ENCODE measurements around the gene FXN.

DNA sequence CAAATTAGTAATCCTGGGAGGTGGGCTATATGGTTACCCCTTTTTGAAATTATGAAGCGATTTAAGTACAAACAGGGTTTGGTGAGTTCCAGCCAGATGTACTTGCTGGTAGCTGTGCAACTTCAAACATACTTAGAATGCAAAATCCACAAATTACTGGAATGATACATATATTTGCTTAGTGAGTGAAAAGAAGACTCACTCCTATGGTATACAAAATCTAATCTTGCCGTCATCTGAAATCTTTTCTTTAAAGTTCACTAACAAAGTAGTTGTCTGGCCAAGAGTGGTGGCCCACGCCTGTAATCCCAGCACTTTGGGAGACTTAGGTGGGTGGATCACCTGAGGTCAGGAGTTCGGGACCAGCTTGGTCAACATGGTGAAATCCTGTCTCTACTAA lies 73.6 kb downstream of the FXN start:
- TF ChIP-seq, protein P1, sequence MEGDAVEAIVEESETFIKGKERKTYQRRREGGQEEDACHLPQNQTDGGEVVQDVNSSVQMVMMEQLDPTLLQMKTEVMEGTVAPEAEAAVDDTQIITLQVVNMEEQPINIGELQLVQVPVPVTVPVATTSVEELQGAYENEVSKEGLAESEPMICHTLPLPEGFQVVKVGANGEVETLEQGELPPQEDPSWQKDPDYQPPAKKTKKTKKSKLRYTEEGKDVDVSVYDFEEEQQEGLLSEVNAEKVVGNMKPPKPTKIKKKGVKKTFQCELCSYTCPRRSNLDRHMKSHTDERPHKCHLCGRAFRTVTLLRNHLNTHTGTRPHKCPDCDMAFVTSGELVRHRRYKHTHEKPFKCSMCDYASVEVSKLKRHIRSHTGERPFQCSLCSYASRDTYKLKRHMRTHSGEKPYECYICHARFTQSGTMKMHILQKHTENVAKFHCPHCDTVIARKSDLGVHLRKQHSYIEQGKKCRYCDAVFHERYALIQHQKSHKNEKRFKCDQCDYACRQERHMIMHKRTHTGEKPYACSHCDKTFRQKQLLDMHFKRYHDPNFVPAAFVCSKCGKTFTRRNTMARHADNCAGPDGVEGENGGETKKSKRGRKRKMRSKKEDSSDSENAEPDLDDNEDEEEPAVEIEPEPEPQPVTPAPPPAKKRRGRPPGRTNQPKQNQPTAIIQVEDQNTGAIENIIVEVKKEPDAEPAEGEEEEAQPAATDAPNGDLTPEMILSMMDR (IDR thresholded peaks at IDR 0.05; ENCODE audit: low read depth, low read length): no peak
- TF ChIP-seq EZH2phosphoT487 (IDR thresholded peaks at IDR 0.05; ENCODE audit: low read depth): no peak
